Liver (tissue), 9 donors: ENCODE data around the gene FAM184A. TPM values are rescaled to one million over a fixed set of nuclear protein-coding genes. Genes with fewer than 3 reads are reported as not detected.

ENCODE experiments used
- DNase-seq: peaks from one replicate; pipeline ENCODE4 v3.0.0-alpha.2; 2017; ENCODE audit warnings: low spot score
- H3K27ac ChIP-seq, 2 donors: one replicate each; pipeline ENCODE4 v1.7.0; 2013; ENCODE audit warnings: inconsistent platforms in 2 of 2, low read length in 2 of 2, control low read depth in 1 of 2, low read depth in 1 of 2, mild to moderate bottlenecking in 1 of 2
- H3K27me3 ChIP-seq, 4 donors: one replicate each; pipeline versions ENCODE4 v1.6.1 to v1.7.0; 2013; ENCODE audit warnings: low read length in 3 of 4, inconsistent platforms in 1 of 4, mild to moderate bottlenecking in 1 of 4, moderate library complexity in 1 of 4; ENCODE audit not compliant: control insufficient read depth in 4 of 4, insufficient read depth in 4 of 4
- H3K36me3 ChIP-seq, 4 donors: one replicate each; pipeline versions ENCODE4 v1.6.1 to v1.7.0; 2013; ENCODE audit warnings: low read length in 3 of 4, mild to moderate bottlenecking in 3 of 4, low read depth in 1 of 4, moderate library complexity in 1 of 4; ENCODE audit not compliant: control insufficient read depth in 4 of 4, insufficient read depth in 3 of 4
- H3K4me1 ChIP-seq, 4 donors: one replicate each; pipeline versions ENCODE4 v1.6.1 to v1.7.0; 2013; ENCODE audit warnings: low read length in 3 of 4, mild to moderate bottlenecking in 3 of 4, moderate library complexity in 1 of 4; ENCODE audit not compliant: control insufficient read depth in 4 of 4, insufficient read depth in 4 of 4
- H3K4me3 ChIP-seq, 3 donors: one replicate each; pipeline versions ENCODE4 v1.6.1 to v1.7.0; 2013; ENCODE audit warnings: low read length in 3 of 3, control low read depth in 1 of 3, low read depth in 1 of 3, mild to moderate bottlenecking in 1 of 3
- H3K9ac ChIP-seq, 2 donors: one replicate each; pipeline ENCODE4 v1.7.0; 2013; ENCODE audit warnings: low read length in 2 of 2, mild to moderate bottlenecking in 2 of 2, moderate library complexity in 2 of 2, control low read depth in 1 of 2, low read depth in 1 of 2
- H3K9me3 ChIP-seq, 4 donors: one replicate each; pipeline versions ENCODE4 v1.6.1 to v1.7.0; 2013; ENCODE audit warnings: low read length in 3 of 4; ENCODE audit not compliant: control insufficient read depth in 4 of 4
- ATF3 ChIP-seq: IDR thresholded peaks from 2 replicates; pipeline ENCODE4 v1.6.1; 2016; ENCODE audit warnings: antibody characterized with exemption
- CTCF ChIP-seq: fragments of 150-350 bp; IDR thresholded peaks from 2 replicates; pipeline ENCODE4 v1.5.1; 2017; ENCODE audit warnings: improper control_type of control experiment, low read depth, low read length; ENCODE audit not compliant: missing input control
- EGR1 ChIP-seq, 2 donors: IDR thresholded peaks; 2 replicates each; pipeline ENCODE4 v1.6.1; 2016 to 2018; ENCODE audit warnings: antibody characterized with exemption in 2 of 2, low read depth in 2 of 2
- FOXA1 ChIP-seq: IDR thresholded peaks from 2 replicates; pipeline ENCODE4 v1.6.1; 2016; ENCODE audit warnings: antibody characterized with exemption
- FOXA2 ChIP-seq: IDR thresholded peaks from 2 replicates; pipeline ENCODE4 v1.6.1; 2016; ENCODE audit warnings: antibody characterized with exemption
- GABPA ChIP-seq, 2 donors: IDR thresholded peaks in 1 of 2; conservative IDR thresholded peaks in 1 of 2; 2 replicates each; pipeline ENCODE4 v1.6.1; 2016; ENCODE audit warnings: antibody characterized with exemption in 2 of 2, mild to moderate bottlenecking in 1 of 2, moderate library complexity in 1 of 2
- HNF4A ChIP-seq, 2 donors: conservative IDR thresholded peaks; 2 replicates each; pipeline ENCODE4 v1.6.1; 2016; ENCODE audit warnings: antibody characterized with exemption in 2 of 2, mild to moderate bottlenecking in 2 of 2
- HNF4G ChIP-seq: IDR thresholded peaks from 2 replicates; pipeline ENCODE4 v1.6.1; 2016; ENCODE audit warnings: antibody characterized with exemption
- JUND ChIP-seq, 2 donors: IDR thresholded peaks; 2 replicates each; pipeline ENCODE4 v1.6.1; 2016; ENCODE audit warnings: antibody characterized with exemption in 2 of 2
- NR2F2 ChIP-seq: IDR thresholded peaks from 2 replicates; pipeline ENCODE4 v1.6.1; 2016; ENCODE audit warnings: antibody characterized with exemption
- RAD21 ChIP-seq, 2 donors: IDR thresholded peaks; 2 replicates each; pipeline ENCODE4 v1.6.1; 2016; ENCODE audit warnings: antibody characterized with exemption in 2 of 2, mild to moderate bottlenecking in 2 of 2
- RXRA ChIP-seq, 2 donors: IDR thresholded peaks; 2 replicates each; pipeline ENCODE4 v1.6.1; 2017 to 2018; ENCODE audit warnings: antibody characterized with exemption in 2 of 2, mild to moderate bottlenecking in 1 of 2
- SP1 ChIP-seq: IDR thresholded peaks from 2 replicates; pipeline ENCODE4 v1.6.1; 2018; ENCODE audit warnings: antibody characterized with exemption, mild to moderate bottlenecking
- TAF1 ChIP-seq: conservative IDR thresholded peaks from 2 replicates; pipeline ENCODE4 v1.6.1; 2016; ENCODE audit warnings: antibody characterized with exemption, mild to moderate bottlenecking
- YY1 ChIP-seq: IDR thresholded peaks from 2 replicates; pipeline ENCODE4 v1.6.1; 2016; ENCODE audit warnings: antibody characterized with exemption, mild to moderate bottlenecking
- WGBS: extraction: QIAGEN DNeasy Blood & Tissue Kit; methylation state at CpG from one replicate; pipeline ENCODE4 v1.1.7; 2013; 5-methylcytosine and 5-hydroxymethylcytosine counted together
- polyA plus RNA-seq, 2 donors: library from polyadenylated mRNA; stranded (reverse) in 1 of 2; unstranded in 1 of 2; fragments of 200-250 nt in 1 of 2; fragments of >200 nt in 1 of 2; fragmentation: Nextera tagmentation in 1 of 2; extraction: Ambion mirVana in 1 of 2; gene quantifications; one replicate each; pipeline versions ENCODE4 v1.2.1 to v1.2.3, GENCODE V29; 2013 to 2015
- total RNA-seq, 2 donors: library from RNA; depleted of rRNA; stranded (reverse); fragments of >200 nt; gene quantifications; one replicate each; pipeline ENCODE4 v1.2.3, GENCODE V29; 2014
- TF ChIP-seq, protein P1 (sequence below): IDR thresholded peaks from 2 replicates; pipeline ENCODE4 v1.6.1; 2016; ENCODE audit warnings: antibody characterized with exemption
- TF ChIP-seq, protein P2 (sequence below): IDR thresholded peaks from 2 replicates; pipeline ENCODE4 v1.6.1; 2016; ENCODE audit warnings: antibody characterized with exemption
- TF ChIP-seq, protein P3 (sequence below): IDR thresholded peaks from 2 replicates; pipeline ENCODE4 v1.6.1; 2016; ENCODE audit warnings: antibody characterized with exemption, mild to moderate bottlenecking
- donor health status: healthy.
- donor health status: healthy.
- donor health status: healthy.
- donor health status: healthy.
- donor health status: healthy.

The FAM184A gene
- total and polyA plus RNA-seq, 4 donors = 1.0 to 7.4 (median 4.0) TPM

- H3K4me1 ChIP-seq = peaks cover 0 to 5% (median 0%) of the 10 kb centered on the region in 4 donors
- 97% methylated on average over 2 of the region's 2 CpGs for WGBS
- peaks cover 0 to 1% (median 0%) of the 10 kb centered on the region in 4 donors for H3K36me3 ChIP-seq
- H3K4me3 ChIP-seq = no peak overlapping the region
- no peak for DNase-seq
- no peak overlapping the region for H3K27ac ChIP-seq
- no peaks in the 10 kb centered on the region for H3K9me3 ChIP-seq
- TF ChIP-seq EGR1 (IDR thresholded peaks at IDR 0.05; ENCODE audit: low read depth in 2 of 2) = no peak
- TF ChIP-seq, protein P1, sequence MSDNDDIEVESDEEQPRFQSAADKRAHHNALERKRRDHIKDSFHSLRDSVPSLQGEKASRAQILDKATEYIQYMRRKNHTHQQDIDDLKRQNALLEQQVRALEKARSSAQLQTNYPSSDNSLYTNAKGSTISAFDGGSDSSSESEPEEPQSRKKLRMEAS = no peak
- no peak for TF ChIP-seq CTCF
- TF ChIP-seq TAF1 = no peak
- TF ChIP-seq SP1 = no peak
- no peak for TF ChIP-seq FOXA1
- TF ChIP-seq JUND (IDR thresholded peaks at IDR 0.05) = no peak
- no peak for TF ChIP-seq GABPA (IDR thresholded peaks at IDR 0.05 in 1 of 2, conservative IDR thresholded peaks at IDR 0.05 in 1 of 2)
- TF ChIP-seq YY1 = no peak
- no peak for TF ChIP-seq HNF4A (conservative IDR thresholded peaks at IDR 0.05)
- no peak for TF ChIP-seq FOXA2
- no peak for TF ChIP-seq NR2F2
- TF ChIP-seq RXRA (IDR thresholded peaks at IDR 0.05) = no peak
- TF ChIP-seq RAD21 (IDR thresholded peaks at IDR 0.05) = no peak
- TF ChIP-seq, protein P2, sequence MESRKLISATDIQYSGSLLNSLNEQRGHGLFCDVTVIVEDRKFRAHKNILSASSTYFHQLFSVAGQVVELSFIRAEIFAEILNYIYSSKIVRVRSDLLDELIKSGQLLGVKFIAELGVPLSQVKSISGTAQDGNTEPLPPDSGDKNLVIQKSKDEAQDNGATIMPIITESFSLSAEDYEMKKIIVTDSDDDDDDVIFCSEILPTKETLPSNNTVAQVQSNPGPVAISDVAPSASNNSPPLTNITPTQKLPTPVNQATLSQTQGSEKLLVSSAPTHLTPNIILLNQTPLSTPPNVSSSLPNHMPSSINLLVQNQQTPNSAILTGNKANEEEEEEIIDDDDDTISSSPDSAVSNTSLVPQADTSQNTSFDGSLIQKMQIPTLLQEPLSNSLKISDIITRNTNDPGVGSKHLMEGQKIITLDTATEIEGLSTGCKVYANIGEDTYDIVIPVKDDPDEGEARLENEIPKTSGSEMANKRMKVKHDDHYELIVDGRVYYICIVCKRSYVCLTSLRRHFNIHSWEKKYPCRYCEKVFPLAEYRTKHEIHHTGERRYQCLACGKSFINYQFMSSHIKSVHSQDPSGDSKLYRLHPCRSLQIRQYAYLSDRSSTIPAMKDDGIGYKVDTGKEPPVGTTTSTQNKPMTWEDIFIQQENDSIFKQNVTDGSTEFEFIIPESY = no peak
- TF ChIP-seq HNF4G = no peak
- TF ChIP-seq, protein P3, sequence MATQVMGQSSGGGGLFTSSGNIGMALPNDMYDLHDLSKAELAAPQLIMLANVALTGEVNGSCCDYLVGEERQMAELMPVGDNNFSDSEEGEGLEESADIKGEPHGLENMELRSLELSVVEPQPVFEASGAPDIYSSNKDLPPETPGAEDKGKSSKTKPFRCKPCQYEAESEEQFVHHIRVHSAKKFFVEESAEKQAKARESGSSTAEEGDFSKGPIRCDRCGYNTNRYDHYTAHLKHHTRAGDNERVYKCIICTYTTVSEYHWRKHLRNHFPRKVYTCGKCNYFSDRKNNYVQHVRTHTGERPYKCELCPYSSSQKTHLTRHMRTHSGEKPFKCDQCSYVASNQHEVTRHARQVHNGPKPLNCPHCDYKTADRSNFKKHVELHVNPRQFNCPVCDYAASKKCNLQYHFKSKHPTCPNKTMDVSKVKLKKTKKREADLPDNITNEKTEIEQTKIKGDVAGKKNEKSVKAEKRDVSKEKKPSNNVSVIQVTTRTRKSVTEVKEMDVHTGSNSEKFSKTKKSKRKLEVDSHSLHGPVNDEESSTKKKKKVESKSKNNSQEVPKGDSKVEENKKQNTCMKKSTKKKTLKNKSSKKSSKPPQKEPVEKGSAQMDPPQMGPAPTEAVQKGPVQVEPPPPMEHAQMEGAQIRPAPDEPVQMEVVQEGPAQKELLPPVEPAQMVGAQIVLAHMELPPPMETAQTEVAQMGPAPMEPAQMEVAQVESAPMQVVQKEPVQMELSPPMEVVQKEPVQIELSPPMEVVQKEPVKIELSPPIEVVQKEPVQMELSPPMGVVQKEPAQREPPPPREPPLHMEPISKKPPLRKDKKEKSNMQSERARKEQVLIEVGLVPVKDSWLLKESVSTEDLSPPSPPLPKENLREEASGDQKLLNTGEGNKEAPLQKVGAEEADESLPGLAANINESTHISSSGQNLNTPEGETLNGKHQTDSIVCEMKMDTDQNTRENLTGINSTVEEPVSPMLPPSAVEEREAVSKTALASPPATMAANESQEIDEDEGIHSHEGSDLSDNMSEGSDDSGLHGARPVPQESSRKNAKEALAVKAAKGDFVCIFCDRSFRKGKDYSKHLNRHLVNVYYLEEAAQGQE = no peak
- no peak for TF ChIP-seq ATF3
- H3K27me3 ChIP-seq = no peaks in the 10 kb centered on the region
- H3K9ac ChIP-seq = no peak overlapping the region
Measured at GRCh38 chr6:119030759-119031158, 47.7 kb downstream of the FAM184A start.
